HepG2 (cell line): Measurements from ENCODE around the gene ASTE1. TPM values are rescaled to one million over a fixed set of nuclear protein-coding genes. Genes with fewer than 3 reads are reported as not detected.

Source experiments
- BRD4 ChIP-seq: sonication (generic); formaldehyde crosslinking; IDR thresholded peaks from 2 replicates; pipeline ENCODE4 v1.4.0; 2020; ENCODE audit warnings: missing genetic modification reagents
- HNRNPL ChIP-seq: fragments of 200-400 bp; formaldehyde crosslinking; IDR thresholded peaks from 2 replicates; pipeline ENCODE4 v1.6.1; 2017; ENCODE audit warnings: mild to moderate bottlenecking, low read depth, low read length
- JUN ChIP-seq: sonication (generic); formaldehyde crosslinking; IDR thresholded peaks from 2 replicates; pipeline ENCODE4 v1.4.0; 2020; ENCODE audit warnings: mild to moderate bottlenecking, missing genetic modification reagents
- JUNB ChIP-seq: sonication (generic); formaldehyde crosslinking; IDR thresholded peaks from 2 replicates; pipeline ENCODE4 v1.8.0; 2022; ENCODE audit warnings: missing genetic modification reagents, mild to moderate bottlenecking, borderline replicate concordance
- MBD4 ChIP-seq: IDR thresholded peaks from 2 replicates; pipeline ENCODE4 v1.6.1; 2012; ENCODE audit warnings: low read length, inconsistent platforms, borderline replicate concordance
- MEIS2 ChIP-seq: sonication (generic); formaldehyde crosslinking; IDR thresholded peaks from 2 replicates; pipeline ENCODE4 v1.9.0; 2021; ENCODE audit warnings: mild to moderate bottlenecking, missing genetic modification reagents
- NR2F6 ChIP-seq, 2 experiments: IDR thresholded peaks; 2 replicates each; pipeline ENCODE4 v1.6.1; 2016; ENCODE audit warnings: antibody characterized with exemption in 1 of 2, mild to moderate bottlenecking in 1 of 2
- POLR2AphosphoS5 ChIP-seq: IDR thresholded peaks from 2 replicates; pipeline ENCODE4 v1.6.1; 2012; ENCODE audit warnings: low read depth, low read length
- SP140L ChIP-seq: sonication (generic); formaldehyde crosslinking; IDR thresholded peaks from 2 replicates; pipeline ENCODE4 v1.4.0; 2020; ENCODE audit warnings: missing genetic modification reagents, borderline replicate concordance
- SPEN ChIP-seq: sonication (generic); formaldehyde crosslinking; IDR thresholded peaks from 2 replicates; pipeline ENCODE4 v1.5.1; 2020; ENCODE audit warnings: low read depth, mild to moderate bottlenecking, missing genetic modification reagents
- TFE3 ChIP-seq: IDR thresholded peaks from 2 replicates; pipeline ENCODE4 v1.6.1; 2016
- UBTF ChIP-seq: sonication (generic); formaldehyde crosslinking; IDR thresholded peaks from 2 replicates; pipeline ENCODE4 v1.4.0; 2020; ENCODE audit warnings: mild to moderate bottlenecking, missing genetic modification reagents
- ZNF143 ChIP-seq: sonication (generic); formaldehyde crosslinking; IDR thresholded peaks from 2 replicates; pipeline ENCODE4 v1.4.0; 2020; ENCODE audit warnings: missing genetic modification reagents
- ZNF225 ChIP-seq: sonication (generic); formaldehyde crosslinking; IDR thresholded peaks from 2 replicates; pipeline ENCODE4 v1.4.0; 2020; ENCODE audit warnings: mild to moderate bottlenecking, missing genetic modification reagents
- ZNF232 ChIP-seq: sonication (generic); formaldehyde crosslinking; IDR thresholded peaks from 2 replicates; pipeline ENCODE4 v1.4.0; 2020; ENCODE audit warnings: missing genetic modification reagents, borderline replicate concordance
- ZNF547 ChIP-seq: sonication (generic); formaldehyde crosslinking; IDR thresholded peaks from 2 replicates; pipeline ENCODE4 v1.5.1; 2020; ENCODE audit warnings: mild to moderate bottlenecking, missing genetic modification reagents
- ZNF552 ChIP-seq: sonication (generic); formaldehyde crosslinking; IDR thresholded peaks from 2 replicates; pipeline ENCODE4 v1.9.0; 2022; ENCODE audit warnings: missing genetic modification reagents, mild to moderate bottlenecking, borderline replicate concordance
- ZNF557 ChIP-seq: sonication (generic); formaldehyde crosslinking; IDR thresholded peaks from 2 replicates; pipeline ENCODE4 v1.4.0; 2020; ENCODE audit warnings: missing genetic modification reagents
- ZNF720 ChIP-seq: sonication (generic); formaldehyde crosslinking; IDR thresholded peaks from 2 replicates; pipeline ENCODE4 v1.4.0; 2020; ENCODE audit warnings: missing genetic modification reagents
- polyA plus RNA-seq, 8 experiments: library from polyadenylated mRNA; depleted of rRNA in 3 of 8; stranded (reverse) in 7 of 8; unstranded in 1 of 8; fragments of >200 nt; fragmentation: Illumina TruSeq in 4 of 8; extraction: Trizol in 4 of 8; gene quantifications; 2 replicates each; pipeline versions ENCODE4 v1.2.1 to v1.2.3, GENCODE V29; 2011 to 2016; ENCODE audit warnings: low read depth in 4 of 8, missing spikeins in 1 of 8, mixed read lengths in 1 of 8; ENCODE audit not compliant: insufficient read depth in 1 of 8
- total RNA-seq, 5 experiments: library from RNA; depleted of rRNA; stranded (reverse); fragments of >200 nt; fragmentation: Illumina TruSeq; extraction: Trizol; gene quantifications; 2 replicates each; pipeline ENCODE4 v1.2.3, GENCODE V29; 2016; ENCODE audit warnings: low read depth in 1 of 5
- TF ChIP-seq, protein P1 (sequence below): sonication (generic); formaldehyde crosslinking; IDR thresholded peaks from 2 replicates; pipeline ENCODE4 v1.5.0; 2020; ENCODE audit warnings: mild to moderate bottlenecking, missing genetic modification reagents, borderline replicate concordance
- TF ChIP-seq, protein P2 (sequence below): sonication (generic); formaldehyde crosslinking; IDR thresholded peaks from 2 replicates; pipeline ENCODE4 v1.4.0; 2020; ENCODE audit warnings: missing genetic modification reagents

ASTE1 gene
- total and polyA plus RNA-seq, 2 of the 13 experiments (the other 11 are each of a cell fraction or from before 2014, with no cell fraction given): 4.0 to 7.9 TPM

DNA sequence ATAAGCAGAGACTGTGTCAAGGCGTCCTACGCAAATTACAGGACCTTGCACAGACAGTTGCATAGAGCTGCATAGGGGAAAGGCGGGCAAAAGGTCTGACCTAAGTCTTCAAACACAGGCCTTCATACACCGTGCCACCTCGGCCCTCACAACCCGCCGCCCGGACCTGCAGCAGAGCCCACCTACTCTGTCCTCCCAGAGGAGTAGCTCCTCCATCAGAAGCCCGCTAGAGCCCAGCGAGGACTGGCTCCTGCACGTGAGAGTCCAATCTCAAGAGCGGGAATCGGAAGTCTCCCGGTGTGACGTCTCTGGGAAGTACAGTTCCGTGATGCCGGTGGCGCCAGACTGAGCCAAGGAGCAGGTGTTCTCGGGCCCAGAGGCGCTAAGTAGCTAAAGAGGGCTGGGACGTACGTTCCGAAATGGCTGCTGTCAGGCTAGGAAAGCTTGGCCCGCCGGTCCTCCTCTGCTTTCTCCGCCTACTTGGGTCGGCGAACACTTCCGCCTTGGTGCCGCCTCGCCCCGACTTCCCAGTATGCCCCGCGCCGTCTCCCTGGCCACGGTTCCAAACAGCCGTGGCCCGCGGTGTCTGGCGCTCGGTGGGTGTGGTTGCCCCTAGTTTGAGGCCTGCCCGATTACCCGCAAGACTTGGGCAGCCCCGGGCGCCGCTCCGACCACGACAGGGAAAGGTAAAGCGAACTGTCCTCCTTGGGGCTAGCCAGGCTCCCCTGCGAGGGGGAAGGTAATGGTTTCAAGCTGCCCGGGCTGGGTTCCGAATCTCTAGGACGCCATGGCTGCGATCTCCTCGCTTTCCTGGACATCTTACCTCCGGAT lies at the start of gene ASTE1, which contains the start of gene NEK11 (continued):
- TF ChIP-seq ZNF232 (CRISPR knock-in tag): no peak
- TF ChIP-seq TFE3 (CRISPR knock-in tag): no peak
- TF ChIP-seq POLR2AphosphoS5: peak; percentile 72
- no peak for TF ChIP-seq SPEN (CRISPR knock-in tag)
- TF ChIP-seq MEIS2 (CRISPR knock-in tag): no peak; the same call in 1 of the 2 replicates
- 0 out of 2 replicates have a peak, but pooled peaks have one; percentile 35 for TF ChIP-seq JUN (CRISPR knock-in tag)
- peak; percentile 75 for TF ChIP-seq UBTF
- TF ChIP-seq ZNF557 (CRISPR knock-in tag): 0 out of 2 replicates have a peak, but pooled peaks have one; percentile 39
- no peak for TF ChIP-seq JUNB (CRISPR knock-in tag)
- TF ChIP-seq ZNF143 (CRISPR knock-in tag): peak; percentile 95
- TF ChIP-seq, protein P1, sequence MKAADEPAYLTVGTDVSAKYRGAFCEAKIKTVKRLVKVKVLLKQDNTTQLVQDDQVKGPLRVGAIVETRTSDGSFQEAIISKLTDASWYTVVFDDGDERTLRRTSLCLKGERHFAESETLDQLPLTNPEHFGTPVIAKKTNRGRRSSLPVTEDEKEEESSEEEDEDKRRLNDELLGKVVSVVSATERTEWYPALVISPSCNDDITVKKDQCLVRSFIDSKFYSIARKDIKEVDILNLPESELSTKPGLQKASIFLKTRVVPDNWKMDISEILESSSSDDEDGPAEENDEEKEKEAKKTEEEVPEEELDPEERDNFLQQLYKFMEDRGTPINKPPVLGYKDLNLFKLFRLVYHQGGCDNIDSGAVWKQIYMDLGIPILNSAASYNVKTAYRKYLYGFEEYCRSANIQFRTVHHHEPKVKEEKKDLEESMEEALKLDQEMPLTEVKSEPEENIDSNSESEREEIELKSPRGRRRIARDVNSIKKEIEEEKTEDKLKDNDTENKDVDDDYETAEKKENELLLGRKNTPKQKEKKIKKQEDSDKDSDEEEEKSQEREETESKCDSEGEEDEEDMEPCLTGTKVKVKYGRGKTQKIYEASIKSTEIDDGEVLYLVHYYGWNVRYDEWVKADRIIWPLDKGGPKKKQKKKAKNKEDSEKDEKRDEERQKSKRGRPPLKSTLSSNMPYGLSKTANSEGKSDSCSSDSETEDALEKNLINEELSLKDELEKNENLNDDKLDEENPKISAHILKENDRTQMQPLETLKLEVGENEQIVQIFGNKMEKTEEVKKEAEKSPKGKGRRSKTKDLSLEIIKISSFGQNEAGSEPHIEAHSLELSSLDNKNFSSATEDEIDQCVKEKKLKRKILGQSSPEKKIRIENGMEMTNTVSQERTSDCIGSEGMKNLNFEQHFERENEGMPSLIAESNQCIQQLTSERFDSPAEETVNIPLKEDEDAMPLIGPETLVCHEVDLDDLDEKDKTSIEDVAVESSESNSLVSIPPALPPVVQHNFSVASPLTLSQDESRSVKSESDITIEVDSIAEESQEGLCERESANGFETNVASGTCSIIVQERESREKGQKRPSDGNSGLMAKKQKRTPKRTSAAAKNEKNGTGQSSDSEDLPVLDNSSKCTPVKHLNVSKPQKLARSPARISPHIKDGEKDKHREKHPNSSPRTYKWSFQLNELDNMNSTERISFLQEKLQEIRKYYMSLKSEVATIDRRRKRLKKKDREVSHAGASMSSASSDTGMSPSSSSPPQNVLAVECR (CRISPR knock-in tag): peak; percentile 98
- TF ChIP-seq ZNF225: peak; percentile 92; the same call in 1 of the 2 replicates
- TF ChIP-seq MBD4: no peak
- peak; percentile 67; the same call in 1 of the 2 replicates for TF ChIP-seq ZNF552
- no peak for TF ChIP-seq SP140L (CRISPR knock-in tag)
- peak; percentile 64; the same call in 1 of the 2 replicates for TF ChIP-seq ZNF547 (CRISPR knock-in tag)
- 0 out of 2 replicates have a peak, but pooled peaks have one; percentile 50 for TF ChIP-seq HNRNPL
- TF ChIP-seq NR2F6 (IDR thresholded peaks at IDR 0.05): no peak
- no peak for TF ChIP-seq NR2F6 (CRISPR knock-in tag; IDR thresholded peaks at IDR 0.05)
- no peak for TF ChIP-seq ZNF720 (CRISPR knock-in tag)
- no peak; the same call in 1 of the 2 replicates for TF ChIP-seq BRD4 (CRISPR knock-in tag)
- TF ChIP-seq, protein P2, sequence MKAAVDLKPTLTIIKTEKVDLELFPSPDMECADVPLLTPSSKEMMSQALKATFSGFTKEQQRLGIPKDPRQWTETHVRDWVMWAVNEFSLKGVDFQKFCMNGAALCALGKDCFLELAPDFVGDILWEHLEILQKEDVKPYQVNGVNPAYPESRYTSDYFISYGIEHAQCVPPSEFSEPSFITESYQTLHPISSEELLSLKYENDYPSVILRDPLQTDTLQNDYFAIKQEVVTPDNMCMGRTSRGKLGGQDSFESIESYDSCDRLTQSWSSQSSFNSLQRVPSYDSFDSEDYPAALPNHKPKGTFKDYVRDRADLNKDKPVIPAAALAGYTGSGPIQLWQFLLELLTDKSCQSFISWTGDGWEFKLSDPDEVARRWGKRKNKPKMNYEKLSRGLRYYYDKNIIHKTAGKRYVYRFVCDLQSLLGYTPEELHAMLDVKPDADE (CRISPR knock-in tag): no peak
